Vagina (tissue), 2 donors: ENCODE data around the gene MMP24OS. TPM values are rescaled to one million over a fixed set of nuclear protein-coding genes. Genes with fewer than 3 reads are reported as not detected.

Experiments used
- DNase-seq, 2 donors: peaks; one replicate each; pipeline ENCODE4 v3.0.0-alpha.2; 2017; ENCODE audit errors: extremely low spot score in 2 of 2
- H3K27ac ChIP-seq: fragments of 200-600 bp; sonication (generic); one replicate; pipeline ENCODE4 v1.5.1; 2019
- H3K27me3 ChIP-seq: fragments of 200-600 bp; sonication (generic); one replicate; pipeline ENCODE4 v1.5.1; 2019
- H3K36me3 ChIP-seq, 2 donors: fragments of 200-600 bp; sonication (generic); one replicate each; pipeline ENCODE4 v1.5.1; 2017 to 2019
- H3K4me1 ChIP-seq: fragments of 200-600 bp; sonication (generic); one replicate; pipeline ENCODE4 v1.5.1; 2019
- H3K4me3 ChIP-seq, 2 donors: fragments of 200-600 bp; sonication (generic); 1 replicate in 1 of 2; 2 replicates in 1 of 2; pipeline ENCODE4 v1.5.1; 2016 to 2019
- H3K9me3 ChIP-seq: fragments of 200-600 bp; sonication (generic); one replicate; pipeline ENCODE4 v1.5.1; 2019
- POLR2A ChIP-seq, 2 donors: fragments of 450-650 bp; IDR thresholded peaks; one replicate each; pipeline ENCODE4 v1.6.1; 2017; ENCODE audit warnings: antibody characterized with exemption in 2 of 2, mild to moderate bottlenecking in 2 of 2, moderate library complexity in 2 of 2
- POLR2AphosphoS5 ChIP-seq, 2 donors: sonication (generic); formaldehyde crosslinking; IDR thresholded peaks; one replicate each; pipeline ENCODE4 v1.9.0; 2017; ENCODE audit warnings: antibody characterized with exemption in 2 of 2, mild to moderate bottlenecking in 2 of 2, low read depth in 1 of 2; ENCODE audit not compliant: insufficient read depth in 1 of 2
- intact Hi-C: fragments of 100-400 bp; cut with DNase I; formaldehyde crosslinking; loops from one replicate; pipeline ENCODE4 v1.15.1; 2023
- total RNA-seq: library from RNA; depleted of rRNA; stranded (reverse); fragments of >200 nt; gene quantifications from one replicate; pipeline ENCODE4 v1.2.3, GENCODE V29; 2016
- TF ChIP-seq, protein P1 (sequence below), 3 experiments: fragments of 450-650 bp in 2 of 3; fragments of 200-600 bp in 1 of 3; sonication (generic) in 1 of 3; IDR thresholded peaks; one replicate each; pipeline ENCODE4 v1.5.1; 2017 to 2019; ENCODE audit warnings: antibody characterized with exemption in 3 of 3, mild to moderate bottlenecking in 2 of 3, moderate library complexity in 2 of 3

MMP24OS gene
- total RNA-seq, 1 donor from 2014 or later, result 36.8 TPM

DNA sequence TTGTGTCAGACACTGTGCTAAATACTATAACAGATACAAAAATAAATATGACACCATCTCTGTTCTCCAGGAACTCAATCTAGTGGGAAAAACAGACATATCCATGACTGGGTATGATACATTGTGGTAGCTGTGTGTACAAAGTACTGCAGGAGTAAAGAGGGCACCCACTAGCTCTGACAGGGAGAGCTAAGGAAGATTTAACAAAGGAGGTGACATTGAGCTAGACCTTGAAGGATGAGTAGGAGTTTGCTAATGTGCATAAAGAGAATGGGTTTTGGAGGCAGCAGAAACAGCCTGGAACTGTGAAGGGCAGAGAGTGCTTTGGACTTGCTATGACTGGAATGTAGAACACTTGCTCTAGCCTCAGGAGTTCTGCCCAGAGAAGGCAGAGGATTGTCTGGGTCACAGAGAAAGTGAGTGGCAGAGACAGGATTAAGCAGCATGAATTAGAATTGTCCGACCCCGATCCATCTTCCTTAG, 37.1 kb downstream of the MMP24OS start:
- Histone ChIP-seq H3K27ac (no peak overlapping the region), H3K36me3 (no peaks in the 10 kb centered on the region), H3K9me3 (no peaks in the 10 kb centered on the region), H3K4me3 (no peak overlapping the region), H3K27me3 (no peaks in the 10 kb centered on the region), H3K4me1 (no peaks in the 10 kb centered on the region)
- DNase-seq, result no peak
- intact Hi-C loops, result no loop called here
- TF ChIP-seq POLR2A (IDR thresholded peaks at IDR 0.05) (no peak), POLR2AphosphoS5 (IDR thresholded peaks at IDR 0.05; ENCODE audit: insufficient read depth in 1 of 2, low read depth in 1 of 2) (no peak)
- TF ChIP-seq, protein P1, sequence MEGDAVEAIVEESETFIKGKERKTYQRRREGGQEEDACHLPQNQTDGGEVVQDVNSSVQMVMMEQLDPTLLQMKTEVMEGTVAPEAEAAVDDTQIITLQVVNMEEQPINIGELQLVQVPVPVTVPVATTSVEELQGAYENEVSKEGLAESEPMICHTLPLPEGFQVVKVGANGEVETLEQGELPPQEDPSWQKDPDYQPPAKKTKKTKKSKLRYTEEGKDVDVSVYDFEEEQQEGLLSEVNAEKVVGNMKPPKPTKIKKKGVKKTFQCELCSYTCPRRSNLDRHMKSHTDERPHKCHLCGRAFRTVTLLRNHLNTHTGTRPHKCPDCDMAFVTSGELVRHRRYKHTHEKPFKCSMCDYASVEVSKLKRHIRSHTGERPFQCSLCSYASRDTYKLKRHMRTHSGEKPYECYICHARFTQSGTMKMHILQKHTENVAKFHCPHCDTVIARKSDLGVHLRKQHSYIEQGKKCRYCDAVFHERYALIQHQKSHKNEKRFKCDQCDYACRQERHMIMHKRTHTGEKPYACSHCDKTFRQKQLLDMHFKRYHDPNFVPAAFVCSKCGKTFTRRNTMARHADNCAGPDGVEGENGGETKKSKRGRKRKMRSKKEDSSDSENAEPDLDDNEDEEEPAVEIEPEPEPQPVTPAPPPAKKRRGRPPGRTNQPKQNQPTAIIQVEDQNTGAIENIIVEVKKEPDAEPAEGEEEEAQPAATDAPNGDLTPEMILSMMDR (IDR thresholded peaks at IDR 0.05), result no peak

DNA sequence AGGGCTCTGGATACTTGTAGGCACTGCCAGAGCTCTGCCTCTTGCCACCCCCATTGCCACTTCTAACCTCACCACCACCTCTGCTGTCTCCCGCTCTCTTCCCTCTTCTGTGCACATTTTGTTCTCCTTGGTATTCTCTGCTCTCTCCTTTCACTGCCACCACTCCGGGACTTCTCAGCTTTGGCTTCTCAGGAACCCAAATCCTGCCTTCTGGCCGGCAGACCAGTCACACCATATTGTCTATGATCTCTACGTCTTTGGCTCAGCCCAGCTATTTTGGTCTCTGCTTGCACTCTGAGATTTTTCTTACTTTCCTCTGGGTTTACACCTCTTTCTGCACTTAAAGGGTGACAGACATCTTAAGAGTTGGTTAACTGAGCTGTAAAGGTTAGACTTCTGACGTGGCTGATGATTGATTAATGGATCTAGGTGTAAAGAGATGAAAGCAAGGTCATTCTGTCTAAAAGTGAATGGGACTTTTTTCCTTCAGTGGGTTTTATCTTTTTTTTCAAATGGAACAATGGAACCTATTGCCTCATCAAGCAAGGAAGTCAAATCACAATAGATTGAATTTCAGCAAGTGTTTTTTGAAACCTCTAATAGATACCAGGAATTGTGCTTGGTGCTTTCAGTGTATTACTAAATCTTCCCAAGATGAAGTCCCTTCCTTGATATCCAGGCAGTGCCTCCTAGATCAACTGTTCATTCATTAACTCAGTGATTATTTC, 37.7 kb downstream of the MMP24OS start:
- H3K4me3 ChIP-seq, result no peak overlapping the region
- intact Hi-C loops, result no loop called here
- H3K36me3 ChIP-seq, result no peaks in the 10 kb centered on the region
- no peak for TF ChIP-seq POLR2A (IDR thresholded peaks at IDR 0.05)
- TF ChIP-seq POLR2AphosphoS5 (IDR thresholded peaks at IDR 0.05; ENCODE audit: insufficient read depth in 1 of 2, low read depth in 1 of 2), result no peak
- TF ChIP-seq, protein P1 (IDR thresholded peaks at IDR 0.05), result no peak
- H3K9me3 ChIP-seq, result no peaks in the 10 kb centered on the region
- no peak overlapping the region for H3K27ac ChIP-seq
- no peak for DNase-seq
- no peaks in the 10 kb centered on the region for H3K4me1 ChIP-seq
- H3K27me3 ChIP-seq, result no peaks in the 10 kb centered on the region

DNA sequence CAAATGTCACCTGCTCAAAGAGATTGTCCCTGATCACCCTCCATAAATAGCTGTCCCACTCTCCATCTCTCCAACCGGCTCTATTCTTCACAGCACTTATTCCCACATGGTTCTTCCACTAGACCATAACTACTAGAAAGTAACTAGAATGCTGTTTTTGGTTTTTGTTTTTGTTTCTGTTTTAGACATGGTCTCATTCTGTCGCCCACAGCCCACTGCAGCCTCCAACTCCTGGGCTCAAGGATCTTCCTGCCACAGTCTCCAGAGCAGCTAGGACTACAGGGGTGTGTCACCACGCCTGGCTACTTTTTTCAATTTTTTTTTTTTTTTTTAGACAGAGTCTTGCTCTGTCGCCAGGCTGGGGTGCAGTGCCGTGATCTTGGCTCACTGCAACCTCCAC, 39.2 kb downstream of the MMP24OS start:
- H3K27ac ChIP-seq, result no peak overlapping the region
- no peak overlapping the region for H3K4me3 ChIP-seq
- H3K4me1 ChIP-seq, result no peaks in the 10 kb centered on the region
- no peak for TF ChIP-seq POLR2AphosphoS5 (IDR thresholded peaks at IDR 0.05; ENCODE audit: insufficient read depth in 1 of 2, low read depth in 1 of 2)
- TF ChIP-seq, protein P1 (IDR thresholded peaks at IDR 0.05), result no peak
- no peak for TF ChIP-seq POLR2A (IDR thresholded peaks at IDR 0.05)
- no peak for DNase-seq
- no peaks in the 10 kb centered on the region for H3K27me3 ChIP-seq
- no peaks in the 10 kb centered on the region for H3K9me3 ChIP-seq
- H3K36me3 ChIP-seq, result no peaks in the 10 kb centered on the region
- intact Hi-C loops, result no loop called here

DNA sequence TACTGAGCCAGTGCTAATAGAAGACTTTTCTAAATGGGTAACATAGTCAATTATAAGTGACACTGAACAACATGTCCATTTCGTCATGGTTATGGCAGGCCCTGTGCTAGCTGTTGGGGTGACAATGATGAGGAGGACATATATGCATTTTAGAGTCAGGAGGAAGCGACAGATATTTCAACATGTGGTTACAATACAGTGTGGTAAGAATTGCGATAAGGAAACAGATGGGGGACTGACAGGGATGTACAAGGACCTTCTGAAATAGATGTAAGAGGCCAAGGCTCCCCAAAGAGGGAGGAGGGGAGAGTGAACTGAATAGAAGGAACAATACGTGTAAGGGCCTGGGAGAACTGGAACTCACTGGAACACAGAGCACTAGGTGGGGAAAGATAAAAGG, 39.8 kb downstream of the MMP24OS start:
- no peaks in the 10 kb centered on the region for H3K9me3 ChIP-seq
- no peak for DNase-seq
- intact Hi-C loops, result no loop called here
- H3K36me3 ChIP-seq, result no peaks in the 10 kb centered on the region
- H3K4me3 ChIP-seq, result no peak overlapping the region
- H3K27me3 ChIP-seq, result no peaks in the 10 kb centered on the region
- H3K27ac ChIP-seq, result no peak overlapping the region
- TF ChIP-seq POLR2AphosphoS5 (IDR thresholded peaks at IDR 0.05; ENCODE audit: insufficient read depth in 1 of 2, low read depth in 1 of 2), result no peak
- TF ChIP-seq POLR2A (IDR thresholded peaks at IDR 0.05), result no peak
- TF ChIP-seq, protein P1 (IDR thresholded peaks at IDR 0.05), result no peak
- H3K4me1 ChIP-seq, result no peaks in the 10 kb centered on the region

DNA sequence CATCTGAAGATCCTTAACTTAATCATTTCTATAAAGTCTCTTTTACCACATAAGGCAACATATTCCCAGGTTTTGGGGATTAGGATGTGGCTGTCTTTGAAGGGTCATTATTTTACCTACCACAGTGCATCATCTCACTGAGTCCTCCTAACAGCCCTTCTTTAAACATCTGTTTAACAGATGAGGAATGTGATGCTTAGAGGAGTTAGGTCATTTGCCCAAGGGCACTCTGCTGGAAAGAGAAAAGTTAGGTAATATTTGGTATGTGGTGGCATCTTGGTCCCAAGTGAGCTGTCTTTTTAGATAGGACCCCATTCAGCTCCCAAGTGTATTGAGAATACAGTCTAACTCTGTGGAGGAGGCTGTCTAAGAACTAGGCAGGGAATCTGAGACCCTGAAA, 40.4 kb downstream of the MMP24OS start:
- Histone ChIP-seq H3K36me3 (no peaks in the 10 kb centered on the region), H3K27me3 (no peaks in the 10 kb centered on the region), H3K9me3 (no peaks in the 10 kb centered on the region), H3K4me3 (no peak overlapping the region), H3K4me1 (no peaks in the 10 kb centered on the region), H3K27ac (no peak overlapping the region)
- intact Hi-C loops, result no loop called here
- TF ChIP-seq, protein P1 (IDR thresholded peaks at IDR 0.05), result no peak
- TF ChIP-seq POLR2A (IDR thresholded peaks at IDR 0.05) (no peak), POLR2AphosphoS5 (IDR thresholded peaks at IDR 0.05; ENCODE audit: insufficient read depth in 1 of 2, low read depth in 1 of 2) (no peak)
- no peak for DNase-seq
